Epithelial cell of esophagus (primary cell): Measurements from ENCODE around the gene ARID3A.

Source experiments
- DNase-seq: peaks from one replicate; pipeline ENCODE4 v3.0.0; 2010; ENCODE audit warnings: low read depth
- H3K4me3 ChIP-seq: 2 replicates; pipeline ENCODE4 v1.5.1; 2011; ENCODE audit warnings: mild to moderate bottlenecking, low read length, control low read depth
- TF ChIP-seq, protein P1 (sequence below): IDR thresholded peaks from 2 replicates; pipeline ENCODE4 v1.5.1; 2011; ENCODE audit warnings: low read depth, mild to moderate bottlenecking, low read length, control low read depth, inconsistent platforms; ENCODE audit not compliant: insufficient read depth; ENCODE audit errors: missing control alignments

ARID3A gene

DNA sequence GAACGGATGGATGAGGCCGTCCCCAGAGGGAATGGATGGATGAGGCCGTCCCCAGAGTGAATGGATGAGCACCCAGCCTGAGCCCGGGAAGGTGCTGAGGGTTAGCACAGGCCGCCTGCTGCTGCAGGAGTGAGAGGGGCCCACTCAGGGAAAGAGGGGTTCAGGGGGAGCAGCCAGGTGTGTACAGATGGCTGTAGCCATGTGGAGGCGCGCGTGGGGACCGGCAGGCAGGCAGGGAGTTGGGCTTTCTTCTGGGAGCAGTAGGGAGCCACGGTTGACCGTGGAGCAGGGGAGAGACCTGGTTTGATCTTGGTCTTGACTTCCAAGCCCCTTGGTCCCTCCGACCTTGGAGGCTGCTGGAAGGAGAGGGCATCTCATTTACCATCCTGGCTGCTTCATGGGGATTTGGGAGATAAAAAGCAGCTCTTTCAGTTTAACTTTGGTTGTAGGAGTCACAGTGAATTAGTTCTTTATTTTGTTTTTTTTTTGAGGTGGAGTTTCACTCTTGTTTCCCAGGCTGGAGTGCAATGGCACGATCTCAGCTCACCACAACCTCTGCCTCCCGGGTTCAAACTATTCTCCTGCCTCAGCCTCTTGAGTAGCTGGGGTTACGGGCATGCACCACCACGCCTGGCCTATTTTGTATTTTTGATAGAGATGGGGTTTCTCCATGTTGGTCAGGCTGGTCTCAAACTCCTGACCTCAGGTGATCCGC lies 24.7 kb downstream of the ARID3A start:
- no peak overlapping the region for H3K4me3 ChIP-seq
- TF ChIP-seq, protein P1, sequence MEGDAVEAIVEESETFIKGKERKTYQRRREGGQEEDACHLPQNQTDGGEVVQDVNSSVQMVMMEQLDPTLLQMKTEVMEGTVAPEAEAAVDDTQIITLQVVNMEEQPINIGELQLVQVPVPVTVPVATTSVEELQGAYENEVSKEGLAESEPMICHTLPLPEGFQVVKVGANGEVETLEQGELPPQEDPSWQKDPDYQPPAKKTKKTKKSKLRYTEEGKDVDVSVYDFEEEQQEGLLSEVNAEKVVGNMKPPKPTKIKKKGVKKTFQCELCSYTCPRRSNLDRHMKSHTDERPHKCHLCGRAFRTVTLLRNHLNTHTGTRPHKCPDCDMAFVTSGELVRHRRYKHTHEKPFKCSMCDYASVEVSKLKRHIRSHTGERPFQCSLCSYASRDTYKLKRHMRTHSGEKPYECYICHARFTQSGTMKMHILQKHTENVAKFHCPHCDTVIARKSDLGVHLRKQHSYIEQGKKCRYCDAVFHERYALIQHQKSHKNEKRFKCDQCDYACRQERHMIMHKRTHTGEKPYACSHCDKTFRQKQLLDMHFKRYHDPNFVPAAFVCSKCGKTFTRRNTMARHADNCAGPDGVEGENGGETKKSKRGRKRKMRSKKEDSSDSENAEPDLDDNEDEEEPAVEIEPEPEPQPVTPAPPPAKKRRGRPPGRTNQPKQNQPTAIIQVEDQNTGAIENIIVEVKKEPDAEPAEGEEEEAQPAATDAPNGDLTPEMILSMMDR: no peak

DNA sequence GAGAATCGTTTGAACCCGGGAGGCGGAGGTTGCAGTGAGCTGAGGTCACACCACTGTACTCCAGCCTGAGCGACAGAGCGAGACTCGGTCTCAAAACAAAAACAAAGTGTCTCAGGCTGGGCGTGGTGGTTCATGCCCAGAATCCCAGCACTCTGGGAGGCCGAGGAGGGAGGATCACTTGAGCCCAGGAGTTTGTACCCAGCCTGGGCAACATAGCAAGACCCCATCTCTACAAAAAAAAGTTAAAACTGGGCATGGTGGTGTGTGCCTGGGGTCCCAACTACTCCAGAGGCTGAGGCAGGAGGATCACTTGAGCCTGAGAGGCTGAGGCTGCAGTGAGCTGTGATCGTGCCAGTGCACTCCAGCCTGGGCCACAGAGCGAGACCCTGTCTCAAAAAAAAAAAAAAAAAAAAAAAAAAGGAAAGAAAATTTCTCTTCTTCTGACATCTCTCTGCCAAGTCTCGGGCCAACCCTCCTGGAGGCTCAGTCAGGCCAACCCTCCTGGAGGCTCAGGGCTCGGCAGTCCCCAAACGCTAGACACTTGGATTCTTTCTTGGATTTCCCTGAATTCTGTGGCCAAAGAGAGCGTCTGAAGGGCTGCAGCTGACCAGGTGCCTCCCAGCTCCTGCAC lies 26.3 kb downstream of the ARID3A start:
- TF ChIP-seq, protein P1: no peak
- DNase-seq: no peak
- H3K4me3 ChIP-seq: no peak overlapping the region

More for the DNA sequence above, 24.7 kb downstream of the ARID3A start:
- DNase-seq: no peak

DNA sequence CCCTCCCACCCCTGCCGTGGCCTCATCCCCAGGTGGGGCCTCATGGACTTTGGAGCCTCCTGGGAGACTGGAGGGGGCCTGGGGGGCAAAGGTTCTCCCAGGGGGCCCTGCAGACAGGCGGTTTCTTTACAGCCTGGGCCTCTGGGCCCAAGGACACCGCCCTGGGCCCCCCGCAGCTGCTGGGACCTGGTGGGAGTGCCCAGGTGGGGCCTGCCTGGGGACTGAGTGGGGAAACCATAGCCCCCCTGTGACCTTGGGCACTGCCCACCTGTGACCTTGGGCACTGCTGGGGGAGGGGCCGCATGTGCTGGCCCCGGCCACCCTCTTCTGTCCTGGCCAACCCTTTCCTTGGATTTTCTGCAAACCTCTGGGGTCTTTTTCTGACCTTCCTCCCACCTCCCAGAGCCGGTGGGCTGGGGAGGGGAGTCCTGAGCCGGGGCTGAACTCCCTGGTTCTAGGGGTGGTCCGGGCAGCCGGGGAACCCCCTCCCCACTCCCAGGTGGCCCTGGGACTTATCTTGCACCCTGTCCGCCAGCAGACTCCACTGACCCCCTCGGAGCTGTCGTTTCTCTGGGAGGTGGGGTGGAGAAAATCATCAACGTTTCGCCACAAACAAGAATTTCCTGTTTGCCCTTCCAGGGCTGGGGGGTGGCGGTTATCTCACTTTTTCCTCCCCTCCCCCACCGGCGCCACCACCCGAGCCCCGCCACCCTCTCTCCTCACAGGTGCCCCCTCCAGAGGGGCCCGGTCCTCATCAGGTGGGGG lies 27.0 kb downstream of the ARID3A start:
- peak overlapping the region; percentile 26 for H3K4me3 ChIP-seq
- DNase-seq: peak; percentile 71
- TF ChIP-seq, protein P1: no peak

DNA sequence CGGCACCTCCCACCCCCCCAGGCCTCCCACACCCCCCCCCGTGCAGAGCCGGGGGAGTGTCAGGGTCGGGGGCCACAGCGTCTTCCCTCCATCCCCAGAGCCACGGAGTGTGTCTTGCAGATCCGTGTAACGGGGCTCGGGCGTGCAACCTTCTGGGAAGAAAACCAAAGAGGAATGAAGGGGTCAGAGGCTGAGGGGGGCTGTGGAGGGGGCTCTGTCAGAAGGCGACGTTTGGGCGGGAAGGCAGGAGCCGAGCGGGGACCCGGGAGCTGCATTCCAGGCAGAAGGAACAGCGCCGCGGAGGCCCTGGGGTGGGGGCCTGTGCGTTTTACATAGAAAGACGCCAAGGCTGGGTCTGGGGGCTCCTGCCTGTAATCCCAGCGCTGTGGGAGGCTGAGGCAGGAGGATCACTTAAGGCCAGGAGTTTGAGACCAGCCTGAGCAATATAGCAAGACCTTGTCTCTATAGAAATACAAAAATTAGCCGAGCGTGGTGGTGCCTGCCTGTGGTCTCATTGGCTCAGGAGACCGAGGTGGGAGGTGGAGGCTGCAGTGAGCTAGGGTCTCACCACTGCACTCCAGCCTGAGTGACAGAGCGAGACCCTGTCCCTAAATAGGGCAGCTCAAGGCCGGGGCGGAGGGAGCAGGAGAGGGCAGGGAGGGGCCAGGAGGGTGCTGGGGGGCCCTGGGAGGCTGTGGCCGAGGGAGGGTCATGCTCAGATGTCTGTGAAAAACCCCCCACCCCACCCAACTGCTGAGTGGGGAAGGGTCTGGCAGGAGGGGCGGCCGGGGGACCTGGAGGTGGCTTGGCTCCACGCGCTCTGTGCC lies 27.8 kb downstream of the ARID3A start:
- DNase-seq: no peak
- H3K4me3 ChIP-seq: no peak overlapping the region
- TF ChIP-seq, protein P1: no peak

DNA sequence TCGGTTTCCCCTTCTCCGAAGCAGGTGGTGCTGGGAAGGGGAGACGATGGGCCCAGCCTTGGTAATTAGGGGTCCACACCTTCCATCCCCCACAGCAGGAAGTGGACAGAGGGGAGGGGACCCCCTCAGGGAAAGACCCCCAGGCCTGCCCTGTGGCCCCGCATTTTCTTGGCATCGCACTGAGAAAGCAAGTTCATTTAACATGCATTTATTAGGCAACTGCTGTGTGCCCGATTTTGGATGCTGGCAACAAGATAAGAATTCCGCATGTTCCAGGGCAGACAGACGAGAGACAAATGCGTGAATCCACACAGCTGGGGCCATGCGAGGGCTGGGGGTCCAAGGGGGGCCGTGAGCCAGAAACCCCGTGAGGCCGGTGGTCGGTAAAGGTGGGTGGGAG lies 28.4 kb downstream of the ARID3A start:
- no peak overlapping the region for H3K4me3 ChIP-seq
- TF ChIP-seq, protein P1: no peak
- no peak for DNase-seq

DNA sequence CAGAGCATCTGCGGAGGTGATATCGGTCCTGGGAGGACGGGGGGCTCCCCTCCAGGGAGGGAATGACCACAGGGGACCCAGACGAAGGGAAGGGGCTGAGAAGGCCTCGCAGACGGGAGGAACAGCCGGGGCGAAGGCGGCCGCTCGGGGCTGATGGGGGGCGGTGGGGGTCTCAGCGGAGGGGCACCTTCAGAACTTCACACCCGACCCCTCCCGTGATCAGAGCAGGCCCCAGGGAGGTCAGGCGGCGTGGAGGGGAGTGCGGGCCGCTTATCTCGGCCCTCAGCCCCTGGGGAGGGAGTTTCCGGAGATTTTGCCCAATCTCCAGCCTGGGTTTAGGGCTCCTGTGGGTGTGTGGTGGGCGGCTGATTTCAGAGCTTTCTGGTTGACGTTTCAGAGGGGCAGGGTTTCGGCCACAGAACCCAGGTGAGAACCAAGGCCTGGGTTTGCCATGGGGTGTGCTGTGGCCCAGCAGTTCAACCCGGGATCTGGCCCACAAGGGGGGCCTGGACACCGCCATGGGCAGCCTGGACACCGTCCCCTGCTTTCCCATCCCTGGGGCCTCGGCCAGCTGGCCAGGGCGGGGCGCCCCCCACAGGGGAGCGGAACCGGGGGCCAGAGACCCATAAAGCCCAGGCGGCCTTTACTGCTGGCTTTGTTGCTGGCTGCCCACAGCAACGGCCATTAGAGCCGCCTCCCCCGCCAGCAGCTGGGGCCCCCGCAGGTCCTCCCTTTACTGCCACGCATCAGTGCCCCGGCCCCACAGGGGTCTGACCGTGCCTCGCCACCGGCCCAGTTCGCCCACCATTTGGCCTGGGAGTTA lies 29.0 kb downstream of the ARID3A start:
- no peak for DNase-seq
- TF ChIP-seq, protein P1: no peak
- no peak overlapping the region for H3K4me3 ChIP-seq
